ENCODE results near the gene HORMAD2.

Gene HORMAD2

GRCh38 chr22:30170129-30170528 lies 89.9 kb downstream of the HORMAD2 start:
- DNase-seq = no peak

- DNase-seq = no peak
These were observed 90.7 kb downstream of the HORMAD2 start for GRCh38 chr22:30171008-30171407.

GRCh38 chr22:30175690-30176288 lies 95.5 kb downstream of the HORMAD2 start:
- DNase-seq = no peak

- no peak for DNase-seq
These were observed 96.2 kb downstream of the HORMAD2 start for GRCh38 chr22:30176431-30176830.

GRCh38 chr22:30178181-30179126 lies 98.2 kb downstream of the HORMAD2 start:
- no peak for DNase-seq

GRCh38 chr22:30180616-30181015 lies 100.4 kb downstream of the HORMAD2 start:
- DNase-seq = no peak

GRCh38 chr22:30181459-30182349 lies 101.4 kb downstream of the HORMAD2 start:
- DNase-seq = no peak

- peak; percentile 82 for DNase-seq
These were observed 102.1 kb downstream of the HORMAD2 start for GRCh38 chr22:30182350-30182745.

- DNase-seq = no peak
These were observed 102.6 kb downstream of the HORMAD2 start for GRCh38 chr22:30182815-30183214.

- no peak for DNase-seq
These were observed 103.0 kb downstream of the HORMAD2 start for GRCh38 chr22:30183271-30183670.

GRCh38 chr22:30183861-30184278 lies 103.6 kb downstream of the HORMAD2 start:
- DNase-seq = no peak

- no peak for DNase-seq
These were observed 104.9 kb downstream of the HORMAD2 start for GRCh38 chr22:30185129-30185528.

- DNase-seq = no peak
These were observed 105.3 kb downstream of the HORMAD2 start for GRCh38 chr22:30185549-30185948.

- peak; percentile 74 for DNase-seq
These were observed 105.8 kb downstream of the HORMAD2 start for GRCh38 chr22:30186041-30186440.

GRCh38 chr22:30186510-30186909 lies 106.2 kb downstream of the HORMAD2 start:
- peak; percentile 29 for DNase-seq

GRCh38 chr22:30187094-30187493 lies 106.8 kb downstream of the HORMAD2 start:
- no peak for DNase-seq

GRCh38 chr22:30187529-30188407 lies 107.5 kb downstream of the HORMAD2 start:
- DNase-seq = no peak

GRCh38 chr22:30188911-30189310 lies 108.6 kb downstream of the HORMAD2 start:
- no peak for DNase-seq

GRCh38 chr22:30190574-30190973 lies 110.3 kb downstream of the HORMAD2 start:
- no peak for DNase-seq

GRCh38 chr22:30191040-30191701 lies 110.9 kb downstream of the HORMAD2 start:
- DNase-seq = no peak

GRCh38 chr22:30192427-30192826 lies 112.2 kb downstream of the HORMAD2 start:
- DNase-seq = peak; percentile 65
